ENCODE data around the gene CENPP.

DNA sequence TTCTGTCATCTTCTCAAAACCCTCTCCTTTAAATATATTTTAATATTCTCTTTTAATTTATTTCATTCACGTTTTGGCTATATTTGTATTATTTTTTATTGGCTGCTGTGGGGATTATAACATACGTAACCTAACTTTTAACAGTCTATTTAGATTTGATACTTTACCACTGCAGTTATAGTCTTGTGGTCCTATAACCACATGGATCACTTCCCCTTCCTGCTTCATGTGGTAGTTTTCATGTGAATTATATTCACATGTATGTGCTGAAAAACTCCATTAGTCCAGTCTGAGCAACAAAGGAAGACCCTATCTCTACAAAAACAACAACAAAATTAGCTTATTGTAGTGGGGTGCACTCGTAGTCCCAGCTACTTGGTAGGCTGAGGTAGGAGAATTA is 34.3 kb downstream of the CENPP start:
- TF ChIP-seq, protein P1, sequence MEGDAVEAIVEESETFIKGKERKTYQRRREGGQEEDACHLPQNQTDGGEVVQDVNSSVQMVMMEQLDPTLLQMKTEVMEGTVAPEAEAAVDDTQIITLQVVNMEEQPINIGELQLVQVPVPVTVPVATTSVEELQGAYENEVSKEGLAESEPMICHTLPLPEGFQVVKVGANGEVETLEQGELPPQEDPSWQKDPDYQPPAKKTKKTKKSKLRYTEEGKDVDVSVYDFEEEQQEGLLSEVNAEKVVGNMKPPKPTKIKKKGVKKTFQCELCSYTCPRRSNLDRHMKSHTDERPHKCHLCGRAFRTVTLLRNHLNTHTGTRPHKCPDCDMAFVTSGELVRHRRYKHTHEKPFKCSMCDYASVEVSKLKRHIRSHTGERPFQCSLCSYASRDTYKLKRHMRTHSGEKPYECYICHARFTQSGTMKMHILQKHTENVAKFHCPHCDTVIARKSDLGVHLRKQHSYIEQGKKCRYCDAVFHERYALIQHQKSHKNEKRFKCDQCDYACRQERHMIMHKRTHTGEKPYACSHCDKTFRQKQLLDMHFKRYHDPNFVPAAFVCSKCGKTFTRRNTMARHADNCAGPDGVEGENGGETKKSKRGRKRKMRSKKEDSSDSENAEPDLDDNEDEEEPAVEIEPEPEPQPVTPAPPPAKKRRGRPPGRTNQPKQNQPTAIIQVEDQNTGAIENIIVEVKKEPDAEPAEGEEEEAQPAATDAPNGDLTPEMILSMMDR (IDR thresholded peaks at IDR 0.05): no peak
- TF ChIP-seq POLR2A (IDR thresholded peaks at IDR 0.05): no peak
